GM12891 (cell line): Measurements from ENCODE around the gene CFAP45.

ENCODE experiments used
- PAX5 ChIP-seq: IDR thresholded peaks from 2 replicates; pipeline ENCODE4 v1.6.1; 2011; ENCODE audit warnings: low read length, moderate library complexity, mild to moderate bottlenecking; ENCODE audit not compliant: insufficient read depth, severe bottlenecking
- POLR2A ChIP-seq: IDR thresholded peaks from 2 replicates; pipeline ENCODE4 v1.6.1; 2011; ENCODE audit warnings: low read depth, low read length, control low read depth
- POLR2AphosphoS5 ChIP-seq: IDR thresholded peaks from 2 replicates; pipeline ENCODE4 v1.6.1; 2011; ENCODE audit warnings: low read depth, low read length, control low read depth
- TAF1 ChIP-seq: IDR thresholded peaks from 2 replicates; pipeline ENCODE4 v1.6.1; 2011; ENCODE audit warnings: low read depth, low read length, control low read depth

DNA sequence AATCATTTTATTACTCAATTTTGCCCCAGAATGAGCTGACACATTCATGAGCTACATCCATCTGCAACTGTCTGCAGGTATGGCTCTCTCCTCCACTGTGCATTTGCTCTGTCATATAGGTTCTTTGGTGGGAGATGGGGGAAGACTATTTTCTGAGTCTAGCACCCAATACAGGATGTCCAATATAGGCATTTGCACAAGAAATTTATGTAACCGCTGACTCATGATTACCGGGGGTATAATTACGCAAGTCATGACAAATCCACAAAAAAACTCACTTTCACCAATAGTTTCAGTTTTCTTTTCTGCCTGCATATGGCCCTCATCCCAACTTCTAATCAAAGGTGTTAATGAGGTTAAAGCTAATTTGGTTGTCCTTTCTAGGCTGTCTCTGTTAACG is 20.0 kb downstream of the CFAP45 start:
- TF ChIP-seq TAF1 (no peak), POLR2AphosphoS5 (no peak), POLR2A (no peak), PAX5 (no peak)
